ENCODE results near the gene RUNX2. TPM values are rescaled to one million over a fixed set of nuclear protein-coding genes. Genes with fewer than 3 reads are reported as not detected.

The RUNX2 gene
- total and polyA plus RNA-seq, 2 experiments from 2014 or later = 0.66 to 1.7 TPM

DNA sequence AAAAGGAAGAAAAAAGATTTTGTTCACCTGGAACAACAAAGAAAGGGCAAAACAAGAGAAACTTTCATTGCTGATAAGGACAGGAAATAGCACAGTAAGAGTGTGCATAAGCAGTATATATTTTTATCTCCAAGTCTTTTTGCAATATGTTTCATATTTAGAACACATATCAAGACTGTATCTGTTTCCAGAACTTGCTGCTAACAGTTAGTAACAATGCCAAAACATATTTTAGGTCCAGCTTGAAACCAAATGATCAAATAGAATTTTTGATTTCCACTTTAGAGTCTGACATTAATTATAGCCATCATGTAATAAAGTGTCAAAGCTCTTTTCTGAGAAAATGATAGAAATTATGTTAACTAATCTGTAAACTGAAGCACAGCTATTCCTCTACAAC is 193.1 kb downstream of the RUNX2 start (continued):
- TF ChIP-seq, protein P1, sequence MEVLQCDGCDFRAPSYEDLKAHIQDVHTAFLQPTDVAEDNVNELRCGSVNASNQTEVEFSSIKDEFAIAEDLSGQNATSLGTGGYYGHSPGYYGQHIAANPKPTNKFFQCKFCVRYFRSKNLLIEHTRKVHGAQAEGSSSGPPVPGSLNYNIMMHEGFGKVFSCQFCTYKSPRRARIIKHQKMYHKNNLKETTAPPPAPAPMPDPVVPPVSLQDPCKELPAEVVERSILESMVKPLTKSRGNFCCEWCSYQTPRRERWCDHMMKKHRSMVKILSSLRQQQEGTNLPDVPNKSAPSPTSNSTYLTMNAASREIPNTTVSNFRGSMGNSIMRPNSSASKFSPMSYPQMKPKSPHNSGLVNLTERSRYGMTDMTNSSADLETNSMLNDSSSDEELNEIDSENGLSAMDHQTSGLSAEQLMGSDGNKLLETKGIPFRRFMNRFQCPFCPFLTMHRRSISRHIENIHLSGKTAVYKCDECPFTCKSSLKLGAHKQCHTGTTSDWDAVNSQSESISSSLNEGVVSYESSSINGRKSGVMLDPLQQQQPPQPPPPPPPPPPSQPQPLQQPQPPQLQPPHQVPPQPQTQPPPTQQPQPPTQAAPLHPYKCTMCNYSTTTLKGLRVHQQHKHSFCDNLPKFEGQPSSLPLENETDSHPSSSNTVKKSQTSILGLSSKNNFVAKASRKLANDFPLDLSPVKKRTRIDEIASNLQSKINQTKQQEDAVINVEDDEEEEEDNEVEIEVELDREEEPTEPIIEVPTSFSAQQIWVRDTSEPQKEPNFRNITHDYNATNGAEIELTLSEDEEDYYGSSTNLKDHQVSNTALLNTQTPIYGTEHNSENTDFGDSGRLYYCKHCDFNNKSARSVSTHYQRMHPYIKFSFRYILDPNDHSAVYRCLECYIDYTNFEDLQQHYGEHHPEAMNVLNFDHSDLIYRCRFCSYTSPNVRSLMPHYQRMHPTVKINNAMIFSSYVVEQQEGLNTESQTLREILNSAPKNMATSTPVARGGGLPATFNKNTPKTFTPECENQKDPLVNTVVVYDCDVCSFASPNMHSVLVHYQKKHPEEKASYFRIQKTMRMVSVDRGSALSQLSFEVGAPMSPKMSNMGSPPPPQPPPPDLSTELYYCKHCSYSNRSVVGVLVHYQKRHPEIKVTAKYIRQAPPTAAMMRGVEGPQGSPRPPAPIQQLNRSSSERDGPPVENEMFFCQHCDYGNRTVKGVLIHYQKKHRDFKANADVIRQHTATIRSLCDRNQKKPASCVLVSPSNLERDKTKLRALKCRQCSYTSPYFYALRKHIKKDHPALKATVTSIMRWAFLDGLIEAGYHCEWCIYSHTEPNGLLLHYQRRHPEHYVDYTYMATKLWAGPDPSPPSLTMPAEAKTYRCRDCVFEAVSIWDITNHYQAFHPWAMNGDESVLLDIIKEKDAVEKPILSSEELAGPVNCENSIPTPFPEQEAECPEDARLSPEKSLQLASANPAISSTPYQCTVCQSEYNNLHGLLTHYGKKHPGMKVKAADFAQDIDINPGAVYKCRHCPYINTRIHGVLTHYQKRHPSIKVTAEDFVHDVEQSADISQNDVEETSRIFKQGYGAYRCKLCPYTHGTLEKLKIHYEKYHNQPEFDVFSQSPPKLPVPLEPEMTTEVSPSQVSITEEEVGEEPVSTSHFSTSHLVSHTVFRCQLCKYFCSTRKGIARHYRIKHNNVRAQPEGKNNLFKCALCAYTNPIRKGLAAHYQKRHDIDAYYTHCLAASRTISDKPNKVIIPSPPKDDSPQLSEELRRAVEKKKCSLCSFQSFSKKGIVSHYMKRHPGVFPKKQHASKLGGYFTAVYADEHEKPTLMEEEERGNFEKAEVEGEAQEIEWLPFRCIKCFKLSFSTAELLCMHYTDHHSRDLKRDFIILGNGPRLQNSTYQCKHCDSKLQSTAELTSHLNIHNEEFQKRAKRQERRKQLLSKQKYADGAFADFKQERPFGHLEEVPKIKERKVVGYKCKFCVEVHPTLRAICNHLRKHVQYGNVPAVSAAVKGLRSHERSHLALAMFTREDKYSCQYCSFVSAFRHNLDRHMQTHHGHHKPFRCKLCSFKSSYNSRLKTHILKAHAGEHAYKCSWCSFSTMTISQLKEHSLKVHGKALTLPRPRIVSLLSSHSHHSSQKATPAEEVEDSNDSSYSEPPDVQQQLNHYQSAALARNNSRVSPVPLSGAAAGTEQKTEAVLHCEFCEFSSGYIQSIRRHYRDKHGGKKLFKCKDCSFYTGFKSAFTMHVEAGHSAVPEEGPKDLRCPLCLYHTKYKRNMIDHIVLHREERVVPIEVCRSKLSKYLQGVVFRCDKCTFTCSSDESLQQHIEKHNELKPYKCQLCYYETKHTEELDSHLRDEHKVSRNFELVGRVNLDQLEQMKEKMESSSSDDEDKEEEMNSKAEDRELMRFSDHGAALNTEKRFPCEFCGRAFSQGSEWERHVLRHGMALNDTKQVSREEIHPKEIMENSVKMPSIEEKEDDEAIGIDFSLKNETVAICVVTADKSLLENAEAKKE (CRISPR knock-in tag; IDR thresholded peaks at IDR 0.05) = no peak
- TF ChIP-seq NANOG (IDR thresholded peaks at IDR 0.05; ENCODE audit: borderline replicate concordance) = no peak
- no peak for TF ChIP-seq CREB1 (CRISPR knock-in tag; IDR thresholded peaks at IDR 0.05; ENCODE audit: low read depth)
- TF ChIP-seq, protein P2, sequence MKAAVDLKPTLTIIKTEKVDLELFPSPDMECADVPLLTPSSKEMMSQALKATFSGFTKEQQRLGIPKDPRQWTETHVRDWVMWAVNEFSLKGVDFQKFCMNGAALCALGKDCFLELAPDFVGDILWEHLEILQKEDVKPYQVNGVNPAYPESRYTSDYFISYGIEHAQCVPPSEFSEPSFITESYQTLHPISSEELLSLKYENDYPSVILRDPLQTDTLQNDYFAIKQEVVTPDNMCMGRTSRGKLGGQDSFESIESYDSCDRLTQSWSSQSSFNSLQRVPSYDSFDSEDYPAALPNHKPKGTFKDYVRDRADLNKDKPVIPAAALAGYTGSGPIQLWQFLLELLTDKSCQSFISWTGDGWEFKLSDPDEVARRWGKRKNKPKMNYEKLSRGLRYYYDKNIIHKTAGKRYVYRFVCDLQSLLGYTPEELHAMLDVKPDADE (IDR thresholded peaks at IDR 0.05) = no peak
- TF ChIP-seq EZH2 (IDR thresholded peaks at IDR 0.05; ENCODE audit: low read depth, unreplicated experiment) = no peak

DNA sequence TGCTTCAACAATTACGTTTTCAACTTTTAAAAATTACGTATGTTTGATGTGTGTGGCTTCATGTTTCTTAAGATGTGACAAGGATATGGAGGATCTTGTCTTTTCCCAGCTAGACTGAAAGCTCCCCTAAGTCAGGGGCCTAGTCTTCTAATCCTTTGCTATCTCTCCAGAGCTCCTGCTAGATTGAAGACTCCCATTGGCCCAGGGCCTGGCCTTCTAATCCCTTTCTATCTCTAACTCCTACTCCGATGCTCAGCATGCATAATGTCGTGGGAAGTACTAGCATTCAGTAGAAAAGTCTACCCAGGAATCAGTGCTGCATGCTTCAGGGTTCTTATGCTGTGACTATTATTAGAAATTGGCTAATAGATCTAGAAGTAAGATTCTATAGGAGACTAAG is 194.4 kb downstream of the RUNX2 start:
- peak; percentile 73 for ATAC-seq
- H3K4me1 Mint-ChIP-seq = peaks cover 28% of the 10 kb centered on the region
- H3K79me2 ChIP-seq (replicated peaks; ENCODE audit: insufficient read depth) = no peaks in the 10 kb centered on the region
- peak; percentile 24 for DNase-seq (ENCODE audit: low spot score)
- H3K9me2 ChIP-seq (ENCODE audit: insufficient read depth) = no peaks in the 10 kb centered on the region
- no peaks in the 10 kb centered on the region for H4K20me1 ChIP-seq (replicated peaks; ENCODE audit: insufficient read depth)
- no peak overlapping the region for H3K27ac ChIP-seq (ENCODE audit: low read depth)
- H3K9me3 Mint-ChIP-seq = no peaks in the 10 kb centered on the region
- H3K4me1 ChIP-seq (ENCODE audit: insufficient read depth) = peaks cover 35% of the 10 kb centered on the region
- no peak overlapping the region for H3K27ac Mint-ChIP-seq
- no peak overlapping the region for H3K4me3 Mint-ChIP-seq
- H3K36me3 Mint-ChIP-seq (ENCODE audit: low read depth) = no peaks in the 10 kb centered on the region
- H3K27me3 Mint-ChIP-seq (ENCODE audit: insufficient read depth, low read depth, poor library complexity) = no peaks in the 10 kb centered on the region
- H2AFZ ChIP-seq = no peak overlapping the region
- H3K4me2 ChIP-seq = no peak overlapping the region
- H3K27me3 ChIP-seq (ENCODE audit: insufficient read depth) = no peaks in the 10 kb centered on the region
- H3K36me3 ChIP-seq (ENCODE audit: insufficient read depth) = no peaks in the 10 kb centered on the region
- no peaks in the 10 kb centered on the region for H3F3A ChIP-seq (replicated peaks; ENCODE audit: low read depth)
- no peak overlapping the region for H3K4me3 ChIP-seq
- TF ChIP-seq NANOG (IDR thresholded peaks at IDR 0.05; ENCODE audit: borderline replicate concordance) = no peak
- TF ChIP-seq STAT1 (IDR thresholded peaks at IDR 0.05; ENCODE audit: unreplicated experiment) = no peak
- no peak for TF ChIP-seq POLR2AphosphoS5 (IDR thresholded peaks at IDR 0.05; ENCODE audit: low read depth)
- TF ChIP-seq, protein P3, sequence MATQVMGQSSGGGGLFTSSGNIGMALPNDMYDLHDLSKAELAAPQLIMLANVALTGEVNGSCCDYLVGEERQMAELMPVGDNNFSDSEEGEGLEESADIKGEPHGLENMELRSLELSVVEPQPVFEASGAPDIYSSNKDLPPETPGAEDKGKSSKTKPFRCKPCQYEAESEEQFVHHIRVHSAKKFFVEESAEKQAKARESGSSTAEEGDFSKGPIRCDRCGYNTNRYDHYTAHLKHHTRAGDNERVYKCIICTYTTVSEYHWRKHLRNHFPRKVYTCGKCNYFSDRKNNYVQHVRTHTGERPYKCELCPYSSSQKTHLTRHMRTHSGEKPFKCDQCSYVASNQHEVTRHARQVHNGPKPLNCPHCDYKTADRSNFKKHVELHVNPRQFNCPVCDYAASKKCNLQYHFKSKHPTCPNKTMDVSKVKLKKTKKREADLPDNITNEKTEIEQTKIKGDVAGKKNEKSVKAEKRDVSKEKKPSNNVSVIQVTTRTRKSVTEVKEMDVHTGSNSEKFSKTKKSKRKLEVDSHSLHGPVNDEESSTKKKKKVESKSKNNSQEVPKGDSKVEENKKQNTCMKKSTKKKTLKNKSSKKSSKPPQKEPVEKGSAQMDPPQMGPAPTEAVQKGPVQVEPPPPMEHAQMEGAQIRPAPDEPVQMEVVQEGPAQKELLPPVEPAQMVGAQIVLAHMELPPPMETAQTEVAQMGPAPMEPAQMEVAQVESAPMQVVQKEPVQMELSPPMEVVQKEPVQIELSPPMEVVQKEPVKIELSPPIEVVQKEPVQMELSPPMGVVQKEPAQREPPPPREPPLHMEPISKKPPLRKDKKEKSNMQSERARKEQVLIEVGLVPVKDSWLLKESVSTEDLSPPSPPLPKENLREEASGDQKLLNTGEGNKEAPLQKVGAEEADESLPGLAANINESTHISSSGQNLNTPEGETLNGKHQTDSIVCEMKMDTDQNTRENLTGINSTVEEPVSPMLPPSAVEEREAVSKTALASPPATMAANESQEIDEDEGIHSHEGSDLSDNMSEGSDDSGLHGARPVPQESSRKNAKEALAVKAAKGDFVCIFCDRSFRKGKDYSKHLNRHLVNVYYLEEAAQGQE (IDR thresholded peaks at IDR 0.05; ENCODE audit: unreplicated experiment) = no peak
- TF ChIP-seq ZNF114 (CRISPR knock-in tag; IDR thresholded peaks at IDR 0.05) = no peak
- TF ChIP-seq EZH2phosphoT487 (IDR thresholded peaks at IDR 0.05; ENCODE audit: unreplicated experiment) = no peak
- TF ChIP-seq EZH2 (IDR thresholded peaks at IDR 0.05; ENCODE audit: low read depth, unreplicated experiment) = no peak
- TF ChIP-seq JUNB (IDR thresholded peaks at IDR 0.05; ENCODE audit: unreplicated experiment) = no peak
